ENCODE data around the gene LMO1. TPM values are rescaled to one million over a fixed set of nuclear protein-coding genes. Genes with fewer than 3 reads are reported as not detected.

LMO1 gene
- total RNA-seq, 4 donors from 2014 or later = not detected

- H3K27me3 ChIP-seq = no peaks in the 10 kb centered on the region
- no peak for DNase-seq (ENCODE audit: low spot score in 2 of 2)
- H3K4me3 ChIP-seq = no peak overlapping the region
- no peaks in the 10 kb centered on the region for H3K9me3 ChIP-seq
- no peaks in the 10 kb centered on the region for H3K4me1 ChIP-seq
- H3K27ac ChIP-seq = no peak overlapping the region
- 100% methylated on average over 1 of the region's 1 CpG for WGBS, 2 donors
- H3K36me3 ChIP-seq = no peaks in the 10 kb centered on the region
- TF ChIP-seq POLR2A (IDR thresholded peaks at IDR 0.05) (no peak), CTCF (IDR thresholded peaks at IDR 0.05) (no peak), EP300 (IDR thresholded peaks at IDR 0.05) (no peak)
Observed at GRCh38 chr11:8248786-8249185, 14.9 kb downstream of the LMO1 start.

- no peak for DNase-seq (ENCODE audit: low spot score in 2 of 2)
Observed at GRCh38 chr11:8247312-8247711, 16.4 kb downstream of the LMO1 start.

GRCh38 chr11:8243458-8243857, 20.2 kb downstream of the LMO1 start:
- Histone ChIP-seq H3K9me3 (no peaks in the 10 kb centered on the region), H3K36me3 (no peaks in the 10 kb centered on the region), H3K4me1 (no peaks in the 10 kb centered on the region), H3K27me3 (peaks cover 0 to 4% of the 10 kb centered on the region in 2 donors), H3K27ac (no peak overlapping the region), H3K4me3 (no peak overlapping the region)
- TF ChIP-seq EP300 (IDR thresholded peaks at IDR 0.05) (no peak), POLR2A (IDR thresholded peaks at IDR 0.05) (no peak), CTCF (IDR thresholded peaks at IDR 0.05) (no peak)
- WGBS, 2 donors = 89 to 96% methylated on average over 5 of the region's 5 CpGs
- DNase-seq (ENCODE audit: low spot score in 2 of 2) = no peak

More at GRCh38 chr11:8247312-8247711, 16.4 kb downstream of the LMO1 start:
- H3K4me1 ChIP-seq = no peaks in the 10 kb centered on the region
- H3K27me3 ChIP-seq = peaks cover 0 to 4% of the 10 kb centered on the region in 2 donors
- no peak overlapping the region for H3K4me3 ChIP-seq
- WGBS, 2 donors = 71 to 79% methylated on average over 6 of the region's 6 CpGs
- H3K36me3 ChIP-seq = no peaks in the 10 kb centered on the region
- H3K27ac ChIP-seq = no peak overlapping the region
- H3K9me3 ChIP-seq = no peaks in the 10 kb centered on the region
- no peak for TF ChIP-seq EP300 (IDR thresholded peaks at IDR 0.05)
- TF ChIP-seq CTCF (IDR thresholded peaks at IDR 0.05) = peak in 1 of 5 experiments; percentile 17
- TF ChIP-seq POLR2A (IDR thresholded peaks at IDR 0.05) = no peak

- 56 to 63% methylated on average over 15 to 19 of the region's 19 CpGs for WGBS, 2 donors
- Histone ChIP-seq H3K4me1 (no peaks in the 10 kb centered on the region), H3K9me3 (no peaks in the 10 kb centered on the region), H3K27me3 (peaks cover 0 to 4% of the 10 kb centered on the region in 2 donors), H3K27ac (no peak overlapping the region), H3K36me3 (no peaks in the 10 kb centered on the region), H3K4me3 (no peak overlapping the region)
- TF ChIP-seq POLR2A (IDR thresholded peaks at IDR 0.05) (no peak), EP300 (IDR thresholded peaks at IDR 0.05) (no peak), CTCF (IDR thresholded peaks at IDR 0.05) (no peak)
- no peak for DNase-seq (ENCODE audit: low spot score in 2 of 2)
Observed at GRCh38 chr11:8242499-8243280, 21.0 kb downstream of the LMO1 start.

- no peak for DNase-seq (ENCODE audit: low spot score in 2 of 2)
- no peaks in the 10 kb centered on the region for H3K36me3 ChIP-seq
- TF ChIP-seq POLR2A (IDR thresholded peaks at IDR 0.05) = no peak
- TF ChIP-seq CTCF (IDR thresholded peaks at IDR 0.05) = no peak
- H3K4me1 ChIP-seq = no peaks in the 10 kb centered on the region
- no peaks in the 10 kb centered on the region for H3K9me3 ChIP-seq
- no peak overlapping the region for H3K4me3 ChIP-seq
- whole genome bisulfite sequencing, 2 donors = 72 to 75% methylated on average over 3 of the region's 3 CpGs
- peaks cover 0 to 4% of the 10 kb centered on the region in 2 donors for H3K27me3 ChIP-seq
- H3K27ac ChIP-seq = no peak overlapping the region
Observed at GRCh38 chr11:8242118-8242475, 21.6 kb downstream of the LMO1 start.
